Measurements from ENCODE around the gene LTO1.
"Not testable (repeated sequence)": the region's sequence is repeated elsewhere in the genome, so short reads cannot be mapped to it uniquely, and the experiment has no call there.

LTO1 gene

DNA sequence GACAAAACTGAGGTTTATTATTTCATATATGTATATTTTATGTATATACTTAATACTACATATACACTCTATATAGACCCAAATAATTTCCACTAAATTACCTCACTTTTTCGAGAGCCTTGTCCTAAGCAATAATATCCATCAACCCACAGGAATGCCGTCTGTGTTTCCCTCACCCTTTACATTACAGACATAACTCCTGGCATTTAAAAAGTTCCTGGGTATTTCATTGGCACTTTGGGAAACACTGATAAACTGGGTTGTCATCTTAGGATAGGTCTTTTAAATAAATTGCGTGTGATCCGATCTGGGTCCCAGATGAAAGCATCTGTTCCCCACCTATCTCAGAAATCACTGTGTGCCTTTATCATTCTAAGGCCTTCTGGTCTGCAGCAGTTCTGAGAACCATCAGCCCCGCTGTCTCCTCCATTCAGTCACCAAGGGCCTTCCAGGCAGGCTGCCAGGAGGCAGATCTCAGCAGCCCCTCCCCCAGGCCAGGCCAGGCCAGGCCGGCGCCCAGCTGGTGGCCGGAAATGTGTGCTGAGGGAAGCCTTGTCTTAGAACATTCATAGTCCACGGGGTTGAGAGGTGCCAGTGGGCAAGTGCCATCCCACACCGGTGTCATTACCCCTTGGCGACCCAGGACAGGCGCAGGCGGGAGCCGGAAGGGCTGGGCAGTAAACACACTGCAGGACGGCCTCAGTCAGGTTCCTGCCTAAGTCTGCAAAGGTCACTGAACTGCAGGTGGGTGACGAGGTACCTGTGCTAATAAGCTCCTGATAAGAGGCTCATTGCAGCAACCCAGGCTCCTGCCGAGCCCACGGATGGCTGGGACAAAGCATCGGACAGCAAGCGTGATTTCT is 25.4 kb upstream of the LTO1 start:
- DNase-seq (ENCODE audit: low read depth) = no peak

DNA sequence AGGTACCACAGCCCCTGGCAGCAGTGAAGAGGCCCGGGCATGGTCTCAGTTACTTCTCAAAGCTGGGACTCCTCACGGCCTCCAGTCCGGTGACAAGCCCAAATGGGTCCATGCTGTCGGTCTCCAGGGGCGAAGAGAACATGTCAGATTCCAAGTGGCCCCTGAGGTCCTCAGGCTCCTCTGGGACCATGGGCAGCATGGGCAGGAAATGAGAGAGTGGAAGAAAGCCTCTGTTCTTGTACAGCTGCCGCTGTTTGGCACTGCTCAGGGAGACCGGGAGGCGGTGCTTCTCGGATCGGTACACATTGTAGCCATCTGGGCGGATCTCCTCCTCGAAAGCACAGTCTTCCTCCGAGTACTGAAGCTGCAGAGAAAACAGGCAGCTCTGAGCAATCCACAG is 24.1 kb upstream of the LTO1 start:
- DNase-seq (ENCODE audit: low read depth) = no peak

DNA sequence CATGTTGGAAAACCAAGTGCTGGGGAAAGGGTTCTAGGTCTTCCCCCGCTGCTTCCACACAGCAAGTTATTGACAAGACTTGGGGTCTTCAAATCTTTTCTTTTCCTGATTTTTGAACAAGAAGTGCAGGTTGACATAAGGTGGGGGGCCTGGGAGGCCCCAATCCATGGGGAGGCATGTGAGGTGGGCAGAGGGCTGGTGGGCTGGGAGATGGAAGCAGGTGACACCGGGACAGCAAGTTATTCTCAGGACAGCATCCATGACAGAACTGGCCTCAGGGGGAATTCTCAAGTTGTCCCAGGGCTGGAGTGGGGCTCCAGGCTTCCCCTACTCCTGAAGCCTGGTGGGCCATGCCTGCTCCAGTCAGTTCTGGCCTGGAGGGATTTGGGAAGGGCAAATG is 23.2 kb upstream of the LTO1 start:
- no peak for DNase-seq (ENCODE audit: low read depth)

DNA sequence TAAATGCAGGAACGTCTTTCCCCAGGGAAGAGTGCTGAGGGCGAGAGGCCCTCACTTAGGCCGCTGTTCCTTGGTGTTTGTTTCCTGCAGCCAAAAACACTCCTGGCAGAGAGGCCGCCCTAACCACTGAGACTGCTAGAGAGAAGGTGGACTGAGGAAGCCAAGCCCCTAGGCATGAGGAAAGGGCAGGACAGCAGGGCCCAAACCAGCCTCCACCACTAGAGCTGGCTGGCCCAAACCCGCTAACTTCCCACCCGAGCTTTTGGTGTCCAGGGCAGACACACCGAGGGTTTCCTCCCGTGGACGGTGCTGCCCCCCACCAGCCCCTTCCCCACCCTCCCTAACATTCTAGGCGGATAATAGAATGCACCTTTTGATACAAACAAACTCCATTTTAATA is 22.7 kb upstream of the LTO1 start:
- DNase-seq (ENCODE audit: low read depth) = no peak

GRCh38 chr11:69697469-69697843 is 22.3 kb upstream of the LTO1 start:
- DNase-seq (ENCODE audit: low read depth) = no peak

GRCh38 chr11:69696749-69697468 is 21.8 kb upstream of the LTO1 start:
- no peak for DNase-seq (ENCODE audit: low read depth)

DNA sequence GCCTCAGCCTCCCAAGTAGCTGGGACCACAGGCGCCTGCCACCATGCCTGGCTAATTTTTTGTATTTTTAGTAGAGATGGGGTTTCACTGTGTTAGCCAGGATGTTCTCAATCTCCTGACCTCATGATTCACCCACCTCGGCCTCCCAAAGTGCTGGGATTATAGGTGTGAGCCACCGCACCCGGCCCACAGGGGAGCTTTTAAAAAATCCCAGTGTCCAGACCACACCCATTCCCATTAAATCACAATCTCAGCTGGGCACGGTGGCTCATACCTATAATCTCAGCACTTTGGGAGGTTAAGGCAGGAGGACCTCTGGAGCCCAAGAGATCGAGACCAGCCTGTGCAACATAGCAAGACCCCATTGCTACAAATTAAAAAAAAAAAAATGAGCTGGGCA is 20.8 kb upstream of the LTO1 start:
- not testable (repeated sequence) for DNase-seq (ENCODE audit: low read depth)

- DNase-seq (ENCODE audit: low read depth) = no peak
Observed at GRCh38 chr11:69695581-69695980, 20.4 kb upstream of the LTO1 start.

DNA sequence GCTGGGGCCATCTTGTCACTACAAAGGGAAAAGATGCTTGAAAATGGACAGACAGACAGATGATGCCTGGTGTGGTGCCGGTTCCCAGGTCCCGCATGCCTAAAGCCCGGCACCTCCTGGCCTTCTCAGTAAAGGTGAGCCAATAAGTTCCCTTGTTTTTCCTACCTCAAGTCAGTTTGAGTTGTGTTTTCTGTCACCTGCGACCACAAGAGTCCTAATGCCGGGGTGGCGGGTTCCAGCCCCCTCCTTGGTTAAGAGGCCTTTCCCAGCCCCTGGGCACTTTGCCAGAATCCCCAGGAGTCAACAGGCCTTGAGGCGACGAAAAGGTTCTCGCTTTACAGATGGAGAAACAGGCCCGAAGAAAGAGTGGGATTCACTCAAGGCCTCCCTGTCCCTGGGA is 19.6 kb upstream of the LTO1 start:
- DNase-seq (ENCODE audit: low read depth) = no peak

DNA sequence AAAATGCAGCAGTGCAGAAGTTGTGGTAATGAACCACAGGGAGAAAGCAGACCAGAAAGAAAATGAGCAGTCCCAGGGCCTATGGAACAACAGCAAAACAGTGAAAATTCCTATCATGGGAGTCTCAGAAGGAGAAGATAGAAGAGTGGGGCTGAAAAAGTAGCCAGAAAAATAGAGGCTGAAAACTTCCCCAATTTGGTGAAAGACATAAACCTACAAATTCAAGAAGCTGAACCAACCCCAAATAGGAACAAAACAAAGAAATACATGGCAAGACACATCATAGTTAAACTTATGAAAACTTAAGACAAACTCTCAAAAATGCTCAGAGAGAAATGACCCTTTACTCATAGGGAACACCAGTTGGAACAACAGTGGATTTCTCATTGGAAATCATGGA is 17.3 kb upstream of the LTO1 start:
- DNase-seq (ENCODE audit: low read depth) = no peak

DNA sequence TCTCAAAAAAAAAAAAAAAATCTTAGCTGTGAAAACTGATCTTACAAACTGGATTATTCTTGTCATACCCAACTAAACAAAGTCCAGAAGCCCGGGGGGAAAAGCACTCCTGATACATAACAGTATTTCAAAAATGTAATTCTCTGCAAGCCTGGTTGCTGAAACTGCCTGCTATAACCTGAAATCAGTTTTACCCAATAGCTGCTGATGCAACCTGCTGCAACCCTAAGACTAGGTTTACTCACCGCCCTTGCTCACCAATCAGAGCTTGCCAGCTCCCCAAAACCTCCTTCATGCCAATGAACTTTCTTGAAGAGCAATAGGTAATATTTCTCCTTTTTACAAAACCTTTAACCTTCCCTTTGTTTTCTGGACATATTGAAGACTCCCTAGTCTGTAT is 16.3 kb upstream of the LTO1 start:
- no peak for DNase-seq (ENCODE audit: low read depth)

- DNase-seq (ENCODE audit: low read depth) = no peak
Observed at GRCh38 chr11:69689484-69690319, 14.5 kb upstream of the LTO1 start.

- not testable (repeated sequence) for DNase-seq (ENCODE audit: low read depth)
Observed at GRCh38 chr11:69687969-69688771, 13.0 kb upstream of the LTO1 start.

DNA sequence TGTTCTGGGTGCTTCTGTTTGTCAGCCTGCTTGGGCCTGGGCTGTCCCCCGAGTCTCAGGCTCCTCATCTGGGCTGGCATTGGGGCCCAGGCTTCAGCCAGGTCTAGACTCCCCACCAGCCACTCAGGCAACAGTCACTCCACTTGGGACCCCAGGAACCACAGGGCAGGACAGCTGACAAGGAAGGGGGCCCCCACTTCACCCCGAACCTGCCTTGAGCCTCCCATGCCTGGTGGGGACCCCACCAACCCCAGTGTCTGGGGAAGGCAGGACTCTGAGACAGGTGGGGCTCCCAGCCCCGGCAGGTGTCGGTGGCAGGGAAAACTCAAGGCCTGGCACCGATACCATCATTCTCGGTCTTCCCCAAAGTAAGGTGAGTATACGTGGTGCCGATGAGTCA is 11.7 kb upstream of the LTO1 start:
- no peak for DNase-seq (ENCODE audit: low read depth)

- no peak for DNase-seq (ENCODE audit: low read depth)
Observed at GRCh38 chr11:69686452-69686851, 11.3 kb upstream of the LTO1 start.

GRCh38 chr11:69685348-69685747 is 10.2 kb upstream of the LTO1 start:
- no peak for DNase-seq (ENCODE audit: low read depth)

- DNase-seq (ENCODE audit: low read depth) = no peak
Observed at GRCh38 chr11:69684651-69685050, 9.5 kb upstream of the LTO1 start.

DNA sequence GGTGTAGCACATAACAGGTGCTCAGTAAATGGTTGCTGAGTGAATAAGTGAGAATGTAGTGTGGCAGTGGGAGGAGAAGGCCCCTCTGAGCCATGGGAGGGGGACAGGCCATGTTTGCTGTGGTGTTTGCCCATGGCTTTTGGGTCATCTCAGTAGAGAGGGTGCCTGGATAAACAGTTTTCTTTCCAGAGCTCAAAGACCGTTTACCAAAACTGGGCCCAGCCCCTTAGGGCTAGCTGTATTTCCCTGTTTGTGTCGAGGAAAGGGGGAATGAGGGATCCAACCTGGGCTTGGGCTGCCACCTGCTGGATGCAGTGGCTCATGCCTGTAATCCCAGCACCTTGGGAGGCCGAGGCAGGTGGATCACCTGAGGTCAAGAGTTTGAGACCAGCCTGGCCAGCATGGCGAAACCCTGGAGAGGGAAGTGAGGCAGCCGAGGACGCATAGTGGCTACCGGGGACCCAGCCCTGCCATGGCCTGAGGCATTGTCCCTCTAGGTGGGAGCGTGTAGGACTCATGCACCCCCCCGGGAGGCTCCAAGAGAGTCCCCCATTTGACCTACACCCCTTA is 8.7 kb upstream of the LTO1 start:
- DNase-seq (ENCODE audit: low read depth) = no peak

DNA sequence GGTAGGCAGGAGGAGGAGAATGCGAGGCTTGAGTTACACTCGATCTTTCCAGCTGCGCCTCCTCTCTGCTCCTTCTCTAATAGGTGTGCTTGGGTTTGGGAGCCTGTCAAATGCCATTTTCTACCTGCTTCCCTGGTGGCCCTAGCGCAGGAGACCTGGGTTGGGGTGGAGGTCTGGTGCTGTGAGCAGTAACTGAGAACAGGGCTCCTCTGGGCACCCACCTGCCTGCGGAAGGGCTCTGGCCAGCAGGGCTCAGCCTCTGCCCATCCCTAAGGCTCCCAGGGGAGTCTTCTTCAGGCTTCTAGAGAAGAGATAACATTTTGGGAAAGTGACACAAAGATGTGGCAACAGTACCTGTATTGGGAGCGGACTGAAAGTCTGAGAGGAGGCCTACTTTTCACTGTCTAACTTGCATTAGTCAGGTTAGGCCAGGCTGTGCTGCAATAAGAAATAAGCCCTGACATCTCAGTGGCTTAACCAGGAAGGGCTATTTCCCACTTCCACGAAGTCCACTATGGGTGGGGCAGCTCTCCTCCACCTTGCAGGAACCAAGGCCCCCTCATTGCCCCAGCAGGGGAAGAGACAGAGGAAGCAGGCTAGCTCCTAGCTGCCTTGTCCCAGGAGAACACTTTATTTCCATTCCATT is 7.7 kb upstream of the LTO1 start:
- no peak for DNase-seq (ENCODE audit: low read depth)

- DNase-seq (ENCODE audit: low read depth) = no peak
Observed at GRCh38 chr11:69682221-69682620, 7.1 kb upstream of the LTO1 start.

GRCh38 chr11:69680688-69681087 is 5.5 kb upstream of the LTO1 start:
- no peak for DNase-seq (ENCODE audit: low read depth)
